HG03066 (cell line): ENCODE measurements around the gene LGR5.
"Not testable (repeated sequence)": the region's sequence is repeated elsewhere in the genome, so short reads cannot be mapped to it uniquely, and the experiment has no call there.

ENCODE experiments used
- ATAC-seq: cut with Tn5 transposase; IDR thresholded peaks from one replicate; pipeline ENCODE4 v1.9.1; 2021; ENCODE audit warnings: low read depth; ENCODE audit not compliant: unreplicated experiment

The LGR5 gene

DNA sequence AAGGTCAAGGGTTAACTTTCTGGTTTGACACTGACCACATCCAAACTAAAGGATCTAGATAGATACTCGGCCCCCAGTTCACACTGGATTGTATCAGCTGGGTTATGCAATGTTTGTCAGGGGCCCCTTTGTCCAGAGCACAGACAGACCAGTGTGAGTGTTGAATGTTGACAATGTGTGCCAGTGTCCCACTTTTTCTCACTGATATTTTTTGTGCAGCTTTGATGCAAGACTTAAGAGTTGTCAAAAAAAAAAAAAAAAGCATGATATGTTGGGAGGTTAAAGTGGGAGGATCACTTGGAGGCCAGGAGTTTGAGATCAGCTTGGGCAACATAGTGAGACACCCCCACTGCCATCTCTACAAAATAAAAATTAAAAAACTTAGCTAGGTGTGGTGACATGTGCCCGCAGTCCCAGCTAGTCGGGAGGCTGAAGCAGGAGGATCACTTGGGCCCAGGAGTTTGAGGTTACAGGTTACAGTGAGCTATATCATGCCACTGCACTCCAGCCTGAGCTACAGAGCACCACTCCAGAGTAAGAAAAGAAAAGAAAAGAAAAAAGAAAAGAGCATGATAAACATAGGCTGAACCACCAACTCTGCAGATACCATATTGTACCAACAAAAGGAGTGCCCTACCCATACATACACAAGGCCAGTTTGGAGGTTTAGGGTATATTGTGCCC, 97.5 kb downstream of the LGR5 start:
- ATAC-seq, result no peak

DNA sequence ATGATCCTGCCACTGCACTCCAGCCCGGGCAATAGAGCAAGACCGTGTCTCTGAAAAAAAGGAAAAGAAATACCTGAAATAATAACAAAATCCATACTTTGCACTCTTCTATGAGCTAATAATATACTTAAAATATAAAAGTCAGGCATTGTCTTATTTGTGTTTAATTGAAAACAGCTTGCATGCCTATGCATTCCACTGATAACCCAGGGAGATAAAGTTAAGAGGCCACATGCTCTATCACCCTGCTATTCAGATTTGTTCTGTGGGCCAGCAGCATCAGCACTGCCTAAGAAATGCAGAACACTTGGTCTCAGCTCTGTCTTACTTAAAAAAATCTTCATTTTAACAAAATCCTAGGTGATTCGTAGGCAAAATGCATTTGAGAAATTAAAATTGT, 99.2 kb downstream of the LGR5 start:
- no peak for ATAC-seq

DNA sequence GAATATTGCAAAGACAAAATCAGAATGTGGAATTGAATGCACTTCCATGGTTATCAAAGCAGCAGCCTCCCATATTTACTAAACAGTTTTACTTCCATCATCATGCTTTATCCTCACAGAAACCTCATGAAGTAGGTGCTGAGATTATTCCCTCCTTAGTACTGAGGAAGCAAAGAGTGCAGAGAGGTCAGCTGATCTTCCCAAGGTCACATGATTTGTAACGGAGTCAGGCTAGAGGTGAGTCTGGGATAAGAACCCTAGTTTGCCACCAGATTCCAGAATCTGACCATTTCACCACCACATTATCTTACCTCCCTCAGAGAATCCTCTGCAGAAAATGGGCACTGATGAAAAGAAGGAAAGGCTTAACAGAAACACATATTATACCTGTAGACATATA, 102.0 kb downstream of the LGR5 start:
- ATAC-seq, result no peak

DNA sequence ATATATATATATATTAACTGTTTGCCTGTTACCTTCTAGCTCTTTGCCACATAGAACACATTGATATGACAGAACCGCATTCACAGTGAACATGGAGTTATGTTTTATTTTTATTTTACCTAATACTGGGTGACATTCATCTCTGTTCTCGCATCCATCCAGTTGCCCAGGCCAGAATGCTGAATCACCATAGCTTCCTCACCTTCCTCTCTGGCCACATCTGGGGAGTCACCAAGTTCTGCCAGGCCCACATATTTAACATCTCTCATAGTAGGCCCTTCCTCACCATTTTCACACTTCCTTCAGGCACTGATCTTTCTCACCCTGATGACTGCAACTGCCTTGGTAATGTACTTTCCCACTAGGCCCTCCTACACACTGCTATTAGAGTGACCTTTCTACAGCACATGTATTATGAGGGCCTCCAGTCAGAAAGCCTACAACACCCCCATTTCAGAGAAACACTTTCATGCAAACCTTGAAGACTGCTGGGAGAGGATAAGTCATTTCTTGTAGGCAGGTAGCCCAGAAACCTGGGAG, 106.8 kb downstream of the LGR5 start:
- ATAC-seq, result no peak

DNA sequence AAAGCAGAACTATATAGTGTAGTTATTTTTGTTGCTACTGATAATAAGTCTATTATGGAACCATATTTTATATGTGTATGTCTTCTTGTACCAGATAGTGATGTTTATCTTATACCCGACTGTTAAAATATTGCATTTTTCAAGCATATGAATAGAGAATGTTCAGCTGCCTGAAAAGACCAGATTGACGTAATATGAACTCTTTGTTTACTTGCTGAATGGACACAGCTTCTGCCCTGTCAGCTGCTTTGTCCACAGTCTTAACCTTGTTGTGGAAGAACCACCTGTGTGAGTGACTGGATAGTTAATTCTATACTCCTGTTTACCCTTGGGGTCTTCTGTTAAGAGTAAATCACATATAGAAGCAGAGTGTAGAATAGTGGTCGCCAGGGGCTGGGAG, 109.3 kb downstream of the LGR5 start:
- ATAC-seq, result no peak

DNA sequence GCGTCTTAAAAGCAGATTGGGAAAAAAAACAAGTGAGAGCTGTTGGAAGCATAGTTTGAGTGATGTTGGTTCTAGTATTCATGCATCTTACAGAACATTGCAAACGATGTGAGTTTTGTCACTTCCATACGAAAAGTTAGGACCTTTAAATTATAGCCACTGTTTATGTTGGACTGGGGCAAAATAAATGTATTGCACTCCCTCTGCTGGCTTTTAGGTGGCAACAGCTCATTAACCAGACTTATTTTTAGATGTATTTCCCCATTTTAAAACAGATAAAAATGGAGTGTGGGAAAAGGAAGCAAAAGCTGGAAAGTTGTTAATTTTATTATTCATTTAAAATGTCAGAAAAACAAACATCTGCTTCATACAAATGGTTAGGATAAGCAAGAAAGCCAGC, 111.9 kb downstream of the LGR5 start:
- ATAC-seq, result no peak

DNA sequence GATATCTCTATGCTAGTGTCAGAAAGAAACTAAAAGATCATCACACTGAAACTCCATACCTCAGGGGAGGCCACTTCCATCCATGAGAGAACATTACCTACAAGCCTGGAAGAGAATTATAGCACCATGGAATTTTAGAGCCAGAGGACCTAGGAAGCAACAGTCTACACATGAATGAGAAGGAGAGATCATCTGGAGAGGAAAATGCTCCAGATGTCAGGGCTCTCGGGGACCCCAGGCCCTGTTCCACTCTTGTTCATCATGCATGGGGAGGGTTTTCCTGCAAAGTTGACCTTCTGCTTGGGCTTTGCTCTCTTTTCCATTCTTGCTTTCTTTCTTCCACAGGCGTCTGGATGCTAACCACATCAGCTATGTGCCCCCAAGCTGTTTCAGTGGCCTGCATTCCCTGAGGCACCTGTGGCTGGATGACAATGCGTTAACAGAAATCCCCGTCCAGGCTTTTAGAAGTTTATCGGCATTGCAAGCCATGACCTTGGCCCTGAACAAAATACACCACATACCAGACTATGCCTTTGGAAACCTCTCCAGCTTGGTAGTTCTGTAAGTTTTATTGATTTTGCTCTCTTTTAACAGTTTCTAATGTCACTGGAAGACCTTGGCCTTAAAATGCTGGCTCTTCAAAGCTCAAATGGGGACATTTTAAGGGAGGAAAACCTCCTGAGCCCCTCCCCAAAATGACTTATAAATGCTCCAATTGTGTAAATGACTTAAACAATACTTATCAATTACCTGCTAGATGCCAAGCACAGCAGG, 113.3 kb downstream of the LGR5 start:
- no peak for ATAC-seq

DNA sequence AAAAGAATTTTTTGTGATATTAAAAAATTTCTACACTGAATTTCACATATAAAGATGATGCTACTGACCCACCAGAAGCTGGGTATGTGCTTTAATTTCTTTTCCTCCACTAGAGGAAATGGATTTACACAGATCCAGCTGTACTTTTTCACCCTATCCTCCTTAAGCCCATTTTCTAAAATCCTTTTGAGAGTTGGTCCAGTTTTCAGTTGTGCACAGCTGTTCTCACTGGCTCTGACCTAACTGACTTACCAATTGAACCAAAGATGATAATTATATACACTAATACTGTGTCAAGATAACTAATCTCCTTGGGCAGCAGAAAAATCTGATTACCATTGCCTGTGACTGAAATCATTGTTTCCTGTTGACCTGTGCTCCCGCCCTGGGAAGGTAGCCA, 115.6 kb downstream of the LGR5 start:
- ATAC-seq, result no peak

DNA sequence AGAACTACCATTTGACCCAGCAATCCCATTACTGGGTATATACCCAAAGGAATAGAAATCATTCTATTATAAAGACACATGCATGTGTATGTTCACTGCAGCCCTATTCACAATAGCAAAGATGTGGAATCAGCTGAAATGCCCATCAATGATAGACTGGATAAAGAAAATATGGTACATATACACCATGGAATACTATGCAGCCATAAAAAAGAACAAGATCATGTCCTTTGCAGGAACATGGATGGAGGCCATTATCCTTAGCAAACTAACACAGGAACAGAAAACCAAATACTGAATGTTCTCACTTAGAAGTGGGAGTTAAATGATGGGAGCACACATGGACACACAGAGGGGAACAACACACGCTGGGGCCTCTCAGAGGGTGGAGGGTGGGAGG, 116.2 kb downstream of the LGR5 start:
- ATAC-seq, result not testable (repeated sequence)

DNA sequence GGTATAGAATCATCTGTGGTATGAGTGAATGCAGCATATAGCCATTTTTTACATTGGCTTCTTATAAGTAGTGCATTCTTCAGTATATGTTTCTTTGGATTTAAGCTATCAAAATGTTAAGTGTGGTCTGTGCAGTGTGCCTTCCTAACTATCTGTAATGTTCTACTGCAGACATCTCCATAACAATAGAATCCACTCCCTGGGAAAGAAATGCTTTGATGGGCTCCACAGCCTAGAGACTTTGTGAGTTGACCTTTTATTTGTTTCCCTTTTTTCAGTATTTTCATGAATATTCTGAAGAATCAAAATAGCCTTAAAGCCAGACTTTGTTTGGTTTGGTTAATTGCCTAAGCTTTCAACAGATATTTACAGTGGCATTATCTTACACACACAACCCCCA, 116.8 kb downstream of the LGR5 start:
- ATAC-seq, result no peak

DNA sequence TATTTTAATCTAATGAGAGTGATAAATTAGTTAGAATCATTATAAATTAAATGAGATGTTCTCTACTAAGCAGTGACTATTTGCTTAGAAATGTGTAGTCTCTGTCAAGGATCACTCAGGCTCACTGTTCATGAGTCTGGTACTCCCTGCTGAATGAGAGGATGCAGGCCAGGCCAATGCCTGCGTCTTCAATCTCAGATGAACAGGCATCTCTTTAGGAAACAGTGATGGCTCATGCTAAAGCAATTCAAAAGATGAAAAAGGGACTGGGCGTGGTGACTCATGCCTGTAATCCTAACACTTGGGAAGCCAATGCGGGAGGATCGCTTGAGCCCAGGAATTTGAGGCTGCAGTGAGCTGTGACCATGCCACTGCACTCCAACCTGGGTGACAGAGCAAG, 117.3 kb downstream of the LGR5 start:
- ATAC-seq, result no peak

DNA sequence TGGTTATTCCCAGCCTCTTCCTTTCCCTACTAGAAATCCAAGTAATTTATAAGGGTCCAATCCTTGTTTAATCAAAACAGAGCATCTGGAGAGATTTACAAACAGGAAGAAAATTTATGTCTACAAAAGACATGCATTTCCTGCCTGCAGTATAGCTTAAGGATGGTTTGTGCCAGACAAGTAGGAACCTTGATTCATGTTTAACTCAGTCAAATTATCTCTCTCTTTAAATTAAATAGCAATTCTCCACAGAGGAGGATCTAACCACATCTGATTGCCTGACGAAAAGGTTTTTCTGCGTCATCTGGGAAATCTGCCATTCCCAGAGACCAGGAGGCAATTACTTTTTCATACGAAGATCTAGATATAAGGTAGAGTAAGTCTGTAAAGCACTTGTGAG, 118.8 kb downstream of the LGR5 start:
- ATAC-seq, result no peak

DNA sequence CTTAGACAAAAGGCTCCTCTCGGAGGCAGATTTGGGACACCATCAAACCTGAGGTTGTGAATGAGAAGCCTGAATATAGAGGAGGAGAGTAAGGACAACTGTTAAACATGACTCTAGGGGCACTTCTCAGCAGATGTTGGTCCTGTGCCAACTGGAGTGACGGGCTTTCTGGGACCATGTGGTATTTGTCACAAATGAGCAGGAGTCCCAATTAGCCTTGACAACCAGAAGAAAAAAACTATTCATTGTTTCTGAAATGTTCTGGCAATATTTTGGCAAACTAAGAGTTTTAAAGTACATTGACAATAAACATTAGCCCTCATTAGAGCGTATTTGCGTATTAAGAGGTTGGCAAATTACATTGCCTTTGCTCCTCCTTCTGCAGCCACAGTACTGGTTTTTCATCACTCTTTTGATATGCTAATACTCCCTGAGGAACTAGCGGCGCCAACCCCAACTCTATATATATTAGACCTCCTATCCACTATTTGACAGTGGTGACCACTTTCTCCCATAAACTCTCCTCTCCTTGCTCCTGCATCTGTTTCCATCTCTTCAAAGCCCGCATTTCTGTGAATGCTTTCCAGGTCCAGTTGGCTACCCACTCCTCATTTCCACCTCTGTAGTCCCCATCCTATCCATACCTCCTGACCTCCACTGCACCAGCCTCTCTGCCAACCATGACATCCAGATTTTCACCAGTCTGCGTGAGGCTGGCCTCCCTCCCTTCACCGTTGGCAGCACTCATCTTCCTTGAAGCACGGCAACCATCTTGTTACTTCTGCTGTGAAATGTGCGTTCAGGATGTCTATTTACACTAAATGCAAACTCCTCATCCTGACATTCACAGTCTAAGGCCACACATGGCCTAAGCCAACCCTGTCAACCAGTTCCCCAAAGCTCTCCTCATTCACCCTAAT, 123.3 kb downstream of the LGR5 start:
- ATAC-seq, result no peak

DNA sequence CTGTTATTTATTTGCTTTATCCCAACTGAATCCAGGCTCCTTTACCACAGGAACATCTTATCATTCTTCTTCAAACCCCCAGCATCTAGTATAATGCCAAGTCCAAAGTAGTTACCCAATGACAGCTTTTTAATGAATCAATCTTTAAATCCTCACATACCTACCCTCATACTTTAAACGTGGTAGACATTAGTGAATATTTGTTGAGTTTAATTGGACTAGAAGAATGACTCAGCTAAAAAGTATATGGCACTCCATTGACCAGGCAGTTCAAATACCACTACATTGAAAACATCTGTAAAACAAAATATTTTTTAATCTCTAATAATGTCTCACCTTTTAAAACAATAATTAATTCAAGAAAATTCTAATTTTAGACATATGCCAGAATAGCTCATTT, 125.9 kb downstream of the LGR5 start:
- ATAC-seq, result no peak

DNA sequence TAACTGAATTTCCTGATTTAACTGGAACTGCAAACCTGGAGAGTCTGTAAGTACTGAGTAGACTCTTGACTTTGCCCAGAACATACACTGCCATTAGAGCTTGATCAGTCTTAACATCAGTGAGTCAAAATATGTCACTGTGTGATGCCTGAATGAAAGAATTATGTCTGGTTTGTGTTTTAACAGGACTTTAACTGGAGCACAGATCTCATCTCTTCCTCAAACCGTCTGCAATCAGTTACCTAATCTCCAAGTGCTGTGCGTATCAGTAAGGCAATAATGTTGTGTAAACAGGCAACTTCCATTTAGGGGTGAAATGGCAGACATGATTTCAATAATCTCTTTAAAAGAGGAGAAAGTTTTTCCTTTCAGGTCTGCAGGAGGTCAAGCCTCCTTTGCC, 127.1 kb downstream of the LGR5 start:
- no peak for ATAC-seq

DNA sequence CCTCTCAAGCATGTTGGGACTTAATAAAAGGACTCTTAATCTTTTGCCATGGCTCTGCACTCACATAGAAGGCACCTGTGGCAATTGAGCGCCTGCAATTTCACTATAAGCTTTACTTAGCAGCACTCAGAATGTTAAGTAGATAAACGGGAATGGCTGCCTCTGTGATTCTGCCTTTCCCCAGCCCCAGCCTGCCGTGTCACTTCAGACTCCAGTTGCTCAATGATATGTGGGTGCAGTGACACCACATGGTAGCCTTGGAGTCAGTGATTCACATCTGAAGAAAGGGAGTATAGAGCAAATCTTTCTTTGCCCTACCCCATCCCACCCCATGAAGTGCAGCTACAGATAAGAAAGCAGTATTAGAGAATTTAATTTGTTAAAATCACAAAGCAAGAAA, 127.9 kb downstream of the LGR5 start:
- no peak for ATAC-seq

DNA sequence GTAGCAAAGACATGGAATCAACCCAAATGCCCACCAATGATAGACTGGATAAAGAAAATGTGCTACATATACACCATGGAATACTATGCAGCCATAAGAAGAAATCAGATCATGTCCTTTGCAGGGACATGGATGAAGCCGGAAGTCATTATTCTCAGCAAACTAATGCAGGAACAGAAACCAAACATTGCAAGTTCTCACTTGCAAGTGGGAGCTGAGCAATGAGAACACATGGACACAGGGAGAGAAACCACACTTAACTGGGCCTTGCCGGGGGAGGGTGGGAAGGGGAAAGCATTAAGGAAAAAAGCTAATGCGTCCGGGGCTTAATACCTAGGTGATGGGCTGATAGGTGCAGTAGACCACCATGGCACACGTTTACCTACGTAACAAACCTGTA, 130.3 kb downstream of the LGR5 start:
- not testable (repeated sequence) for ATAC-seq

DNA sequence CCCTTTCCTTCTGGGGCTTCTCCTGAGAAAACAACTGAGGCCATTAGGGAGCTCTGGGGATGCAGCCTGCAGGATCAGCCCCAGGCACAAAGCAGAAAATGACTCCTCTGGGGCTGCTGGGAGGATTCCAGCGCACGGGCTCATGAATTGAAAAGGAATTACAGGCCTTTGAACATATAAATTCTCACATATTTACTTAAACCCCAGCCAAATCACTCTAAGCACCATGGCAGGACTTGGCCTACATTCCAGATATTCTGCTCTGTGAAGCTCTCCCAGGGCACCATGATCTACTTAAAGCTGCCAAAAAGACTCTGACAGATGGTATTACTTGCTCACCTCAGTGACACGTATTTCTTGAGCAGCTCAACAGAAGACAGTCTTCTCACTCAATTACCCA, 136.9 kb downstream of the LGR5 start:
- ATAC-seq, result no peak

DNA sequence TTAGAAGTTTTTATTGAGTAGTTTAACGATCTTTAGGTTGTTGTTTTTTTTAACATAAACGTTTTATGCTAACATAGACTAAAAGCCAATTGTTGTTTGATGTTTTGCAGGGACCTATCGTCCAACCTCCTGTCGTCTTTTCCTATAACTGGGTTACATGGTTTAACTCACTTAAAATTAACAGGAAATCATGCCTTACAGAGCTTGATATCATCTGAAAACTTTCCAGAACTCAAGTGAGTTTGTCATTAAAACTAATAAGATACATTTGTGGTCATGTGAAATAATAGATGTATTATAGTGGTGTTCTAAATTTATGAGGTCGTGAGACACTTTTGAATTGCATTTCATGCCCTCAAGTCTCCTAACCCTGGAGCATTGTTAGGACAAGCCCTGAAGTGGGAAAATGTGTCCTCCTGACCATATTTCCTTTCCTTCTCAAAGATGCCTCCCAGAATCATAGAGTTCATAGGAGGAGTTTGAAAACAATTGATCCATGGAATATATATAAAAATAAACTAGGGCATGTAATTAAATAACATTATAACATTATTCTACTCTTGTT, 139.2 kb downstream of the LGR5 start:
- no peak for ATAC-seq

DNA sequence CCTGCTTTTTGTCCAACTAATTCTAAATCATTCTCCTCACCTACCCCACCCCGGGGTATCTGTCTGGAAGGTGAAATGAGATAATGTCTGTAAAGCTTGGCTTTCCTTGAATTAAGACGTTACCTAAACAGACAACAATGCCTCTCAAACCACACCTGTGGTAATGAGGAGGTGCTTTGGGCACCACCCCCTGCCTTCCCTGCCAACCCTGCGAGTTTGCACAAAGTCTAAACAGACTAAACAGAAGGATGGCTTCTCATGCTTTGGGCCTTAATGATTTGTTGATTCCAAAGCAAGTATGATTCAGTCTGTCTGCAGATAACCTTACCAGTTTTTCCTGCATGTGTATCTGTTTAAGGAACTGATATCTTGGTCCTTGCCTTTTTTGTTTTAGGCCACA, 141.6 kb downstream of the LGR5 start:
- no peak for ATAC-seq

DNA sequence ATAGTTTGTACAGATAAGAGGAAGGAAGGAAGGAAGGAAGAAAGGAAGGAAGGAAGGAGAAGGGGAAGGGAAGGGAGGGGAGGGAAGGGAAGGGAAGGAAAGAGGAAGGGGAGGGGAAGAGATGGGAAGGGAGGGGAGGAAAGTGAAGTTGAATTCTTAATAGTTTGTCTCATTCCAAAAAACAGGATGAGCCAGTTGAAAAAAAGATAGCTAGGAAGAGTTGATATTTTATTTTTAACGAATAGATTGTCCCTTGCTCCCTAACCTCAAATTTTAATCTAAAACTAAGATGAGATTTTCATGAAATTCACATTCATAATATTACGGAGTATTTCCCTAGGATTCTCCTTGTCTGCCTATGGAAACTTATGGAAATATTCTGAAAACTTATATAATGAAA, 143.3 kb downstream of the LGR5 start:
- no peak for ATAC-seq
